ENCODE data around the gene FN1.

GRCh38 chr2:215399067-215399716, 36.7 kb downstream of the FN1 start:
- TF ChIP-seq GATA2 (CRISPR knock-in tag; IDR thresholded peaks at IDR 0.05) (no peak), IRF3 (IDR thresholded peaks at IDR 0.05; ENCODE audit: low read depth, low read length) (no peak), POLR2AphosphoS5 (IDR thresholded peaks at IDR 0.05; ENCODE audit: low read depth, low read length) (no peak), PBX3 (IDR thresholded peaks at IDR 0.05) (no peak), NFIC (IDR thresholded peaks at IDR 0.05; ENCODE audit: borderline replicate concordance) (no peak), EP300 (IDR thresholded peaks at IDR 0.05; ENCODE audit: borderline replicate concordance in 1 of 2, low read depth in 1 of 2, low read length in 1 of 2) (no peak), GABPA (IDR thresholded peaks at IDR 0.05; ENCODE audit: low read depth) (no peak)

Data from SK-N-SH (cell line).